HEK293 (cell line): ENCODE measurements around the gene LSM2.

Experiments used
- BCL11A ChIP-seq: fragments of 450-650 bp; formaldehyde crosslinking; IDR thresholded peaks from 2 replicates; pipeline ENCODE4 v1.5.1; 2016; ENCODE audit warnings: low read depth, missing biosample characterization, missing genetic modification characterization
- KLF10 ChIP-seq: fragments of 450-650 bp; IDR thresholded peaks from 2 replicates; pipeline ENCODE4 v1.5.1; 2018; ENCODE audit warnings: missing biosample characterization, mild to moderate bottlenecking, missing genetic modification characterization
- KLF8 ChIP-seq: fragments of 450-650 bp; formaldehyde crosslinking; IDR thresholded peaks from 2 replicates; pipeline ENCODE4 v1.5.1; 2016; ENCODE audit warnings: missing biosample characterization, missing genetic modification characterization
- SETDB1 ChIP-seq: IDR thresholded peaks from one replicate; pipeline ENCODE4 v1.6.1; 2017; ENCODE audit warnings: mild to moderate bottlenecking, low read length, moderate library complexity, mixed read lengths; ENCODE audit not compliant: insufficient read length
- TRIM28 ChIP-seq: IDR thresholded peaks from 2 replicates; pipeline ENCODE4 v1.6.1; 2011; ENCODE audit warnings: low read length, control low read depth, borderline replicate concordance
- ZBTB17 ChIP-seq: fragments of 450-650 bp; formaldehyde crosslinking; IDR thresholded peaks from 2 replicates; pipeline ENCODE4 v1.5.1; 2016; ENCODE audit warnings: missing biosample characterization, missing genetic modification characterization
- ZBTB8A ChIP-seq: fragments of 450-650 bp; formaldehyde crosslinking; IDR thresholded peaks from 2 replicates; pipeline ENCODE4 v1.5.1; 2016; ENCODE audit warnings: missing biosample characterization, missing genetic modification characterization
- ZNF114 ChIP-seq: fragments of 450-650 bp; formaldehyde crosslinking; IDR thresholded peaks from 2 replicates; pipeline ENCODE4 v1.5.0; 2017; ENCODE audit warnings: missing biosample characterization, missing genetic modification characterization
- ZNF16 ChIP-seq: fragments of 450-650 bp; formaldehyde crosslinking; IDR thresholded peaks from 2 replicates; pipeline ENCODE4 v1.5.1; 2016; ENCODE audit warnings: low read depth, missing biosample characterization, missing genetic modification characterization
- ZNF19 ChIP-seq: fragments of 450-650 bp; formaldehyde crosslinking; IDR thresholded peaks from 2 replicates; pipeline ENCODE4; 2016; ENCODE audit warnings: missing biosample characterization, missing genetic modification characterization, low read depth
- ZNF239 ChIP-seq: fragments of 450-650 bp; formaldehyde crosslinking; IDR thresholded peaks from 2 replicates; pipeline ENCODE4 v1.5.1; 2016; ENCODE audit warnings: missing biosample characterization, missing genetic modification characterization
- ZNF266 ChIP-seq: fragments of 450-650 bp; formaldehyde crosslinking; IDR thresholded peaks from 2 replicates; pipeline ENCODE4 v1.5.1; 2016; ENCODE audit warnings: missing biosample characterization, missing genetic modification characterization, low read depth
- ZNF311 ChIP-seq: fragments of 450-650 bp; formaldehyde crosslinking; IDR thresholded peaks from 2 replicates; pipeline ENCODE4 v1.5.1; 2017; ENCODE audit warnings: missing biosample characterization, missing genetic modification characterization, borderline replicate concordance
- ZNF354C ChIP-seq: fragments of 450-650 bp; formaldehyde crosslinking; IDR thresholded peaks from 2 replicates; pipeline ENCODE4 v1.5.1; 2016; ENCODE audit warnings: missing biosample characterization, missing genetic modification characterization, low read depth, borderline replicate concordance
- ZNF394 ChIP-seq: fragments of 450-650 bp; formaldehyde crosslinking; IDR thresholded peaks from 2 replicates; pipeline ENCODE4 v1.5.1; 2016; ENCODE audit warnings: missing biosample characterization, missing genetic modification characterization, mild to moderate bottlenecking, moderate library complexity, borderline replicate concordance
- ZNF473 ChIP-seq: fragments of 450-650 bp; formaldehyde crosslinking; IDR thresholded peaks from 2 replicates; pipeline ENCODE4 v1.5.1; 2017; ENCODE audit warnings: missing biosample characterization, missing genetic modification characterization
- ZNF514 ChIP-seq: fragments of 450-650 bp; formaldehyde crosslinking; IDR thresholded peaks from 2 replicates; pipeline ENCODE4 v1.5.1; 2016; ENCODE audit warnings: missing biosample characterization, missing genetic modification characterization
- ZNF530 ChIP-seq: fragments of 450-650 bp; formaldehyde crosslinking; IDR thresholded peaks from 2 replicates; pipeline ENCODE4 v1.5.1; 2016; ENCODE audit warnings: low read depth, missing biosample characterization, missing genetic modification characterization
- ZNF670 ChIP-seq: fragments of 450-650 bp; formaldehyde crosslinking; IDR thresholded peaks from 2 replicates; pipeline ENCODE4 v1.5.1; 2016; ENCODE audit warnings: missing biosample characterization, missing genetic modification characterization, low read depth
- ZNF707 ChIP-seq: fragments of 450-650 bp; formaldehyde crosslinking; IDR thresholded peaks from 2 replicates; pipeline ENCODE4 v1.5.1; 2016; ENCODE audit warnings: missing biosample characterization, missing genetic modification characterization
- ZSCAN30 ChIP-seq: fragments of 450-650 bp; IDR thresholded peaks from 2 replicates; pipeline ENCODE4 v1.5.1; 2018; ENCODE audit warnings: missing biosample characterization, mild to moderate bottlenecking, missing genetic modification characterization, moderate library complexity
- TF ChIP-seq, protein P1 (sequence below): fragments of 450-650 bp; formaldehyde crosslinking; optimal IDR thresholded peaks from 2 replicates; pipeline ENCODE3; 2016; ENCODE audit warnings: missing biosample characterization, mild to moderate bottlenecking, missing genetic modification characterization
- TF ChIP-seq, protein P2 (sequence below): fragments of 450-650 bp; formaldehyde crosslinking; IDR thresholded peaks from 2 replicates; pipeline ENCODE4 v1.5.1; 2016; ENCODE audit warnings: missing biosample characterization, missing genetic modification characterization
- TF ChIP-seq, protein P3 (sequence below): fragments of 450-650 bp; formaldehyde crosslinking; IDR thresholded peaks from 2 replicates; pipeline ENCODE4 v1.5.1; 2016; ENCODE audit warnings: missing biosample characterization, missing genetic modification characterization, borderline replicate concordance
- TF ChIP-seq, protein P4 (sequence below): fragments of 450-650 bp; formaldehyde crosslinking; IDR thresholded peaks from 2 replicates; pipeline ENCODE4 v1.5.1; 2016; ENCODE audit warnings: missing biosample characterization, missing genetic modification characterization
- TF ChIP-seq, protein P5 (sequence below): fragments of 450-650 bp; formaldehyde crosslinking; IDR thresholded peaks from 2 replicates; pipeline ENCODE4; 2016; ENCODE audit warnings: missing biosample characterization, missing genetic modification characterization
- TF ChIP-seq, protein P6 (sequence below): fragments of 450-650 bp; formaldehyde crosslinking; IDR thresholded peaks from 2 replicates; pipeline ENCODE4 v1.5.1; 2016; ENCODE audit warnings: missing biosample characterization, missing genetic modification characterization

Gene LSM2

DNA sequence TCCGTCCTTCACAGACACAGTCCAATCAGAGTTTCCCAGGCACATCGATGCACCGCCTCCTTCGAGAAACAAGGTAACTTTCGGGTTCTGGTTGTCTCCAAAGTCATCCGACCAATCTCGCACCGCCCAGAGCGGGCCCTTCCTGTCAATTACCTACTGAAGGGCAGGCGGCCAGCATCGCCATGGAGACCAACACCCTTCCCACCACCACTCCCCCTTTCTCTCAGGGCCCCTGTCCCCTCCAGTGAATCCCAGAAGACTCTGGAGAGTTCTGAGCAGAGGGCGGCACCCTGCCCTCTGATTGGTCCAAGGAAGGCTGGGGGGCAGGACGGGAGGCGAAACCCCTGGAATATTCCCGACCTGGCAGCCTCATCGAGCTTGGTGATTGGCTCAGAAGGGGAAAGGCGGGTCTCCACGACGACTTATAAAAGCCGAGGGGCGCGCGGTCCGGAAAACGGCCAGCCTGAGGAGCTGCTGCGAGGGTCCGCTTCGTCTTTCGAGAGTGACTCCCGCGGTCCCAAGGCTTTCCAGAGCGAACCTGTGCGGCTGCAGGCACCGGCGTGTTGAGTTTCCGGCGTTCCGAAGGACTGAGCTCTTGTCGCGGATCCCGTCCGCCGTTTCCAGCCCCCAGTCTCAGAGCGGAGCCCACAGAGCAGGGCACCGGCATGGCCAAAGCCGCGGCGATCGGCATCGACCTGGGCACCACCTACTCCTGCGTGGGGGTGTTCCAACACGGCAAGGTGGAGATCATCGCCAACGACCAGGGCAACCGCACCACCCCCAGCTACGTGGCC is 20.7 kb upstream of the LSM2 start, which contains the start of gene HSPA1B (continued):
- no peak for TF ChIP-seq ZNF16
- no peak for TF ChIP-seq TRIM28
- TF ChIP-seq ZNF354C (tag by site-specific recombination) = no peak
- no peak for TF ChIP-seq ZNF114 (tag by site-specific recombination)
- no peak for TF ChIP-seq ZNF707
- peak; percentile 52; the same call in 1 of the 2 replicates for TF ChIP-seq KLF8 (tag by site-specific recombination)
- TF ChIP-seq ZNF530 (tag by site-specific recombination) = no peak
- TF ChIP-seq, protein P1, sequence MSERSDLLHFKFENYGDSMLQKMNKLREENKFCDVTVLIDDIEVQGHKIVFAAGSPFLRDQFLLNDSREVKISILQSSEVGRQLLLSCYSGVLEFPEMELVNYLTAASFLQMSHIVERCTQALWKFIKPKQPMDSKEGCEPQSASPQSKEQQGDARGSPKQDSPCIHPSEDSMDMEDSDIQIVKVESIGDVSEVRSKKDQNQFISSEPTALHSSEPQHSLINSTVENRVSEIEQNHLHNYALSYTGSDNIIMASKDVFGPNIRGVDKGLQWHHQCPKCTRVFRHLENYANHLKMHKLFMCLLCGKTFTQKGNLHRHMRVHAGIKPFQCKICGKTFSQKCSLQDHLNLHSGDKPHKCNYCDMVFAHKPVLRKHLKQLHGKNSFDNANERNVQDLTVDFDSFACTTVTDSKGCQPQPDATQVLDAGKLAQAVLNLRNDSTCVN (tag by site-specific recombination) = peak; percentile 61
- TF ChIP-seq, protein P2, sequence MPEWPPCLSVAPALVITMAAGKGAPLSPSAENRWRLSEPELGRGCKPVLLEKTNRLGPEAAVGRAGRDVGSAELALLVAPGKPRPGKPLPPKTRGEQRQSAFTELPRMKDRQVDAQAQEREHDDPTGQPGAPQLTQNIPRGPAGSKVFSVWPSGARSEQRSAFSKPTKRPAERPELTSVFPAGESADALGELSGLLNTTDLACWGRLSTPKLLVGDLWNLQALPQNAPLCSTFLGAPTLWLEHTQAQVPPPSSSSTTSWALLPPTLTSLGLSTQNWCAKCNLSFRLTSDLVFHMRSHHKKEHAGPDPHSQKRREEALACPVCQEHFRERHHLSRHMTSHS (tag by site-specific recombination) = no peak
- TF ChIP-seq ZNF266 (tag by site-specific recombination) = 0 out of 2 replicates have a peak, but pooled peaks have one; percentile 10
- TF ChIP-seq, protein P3, sequence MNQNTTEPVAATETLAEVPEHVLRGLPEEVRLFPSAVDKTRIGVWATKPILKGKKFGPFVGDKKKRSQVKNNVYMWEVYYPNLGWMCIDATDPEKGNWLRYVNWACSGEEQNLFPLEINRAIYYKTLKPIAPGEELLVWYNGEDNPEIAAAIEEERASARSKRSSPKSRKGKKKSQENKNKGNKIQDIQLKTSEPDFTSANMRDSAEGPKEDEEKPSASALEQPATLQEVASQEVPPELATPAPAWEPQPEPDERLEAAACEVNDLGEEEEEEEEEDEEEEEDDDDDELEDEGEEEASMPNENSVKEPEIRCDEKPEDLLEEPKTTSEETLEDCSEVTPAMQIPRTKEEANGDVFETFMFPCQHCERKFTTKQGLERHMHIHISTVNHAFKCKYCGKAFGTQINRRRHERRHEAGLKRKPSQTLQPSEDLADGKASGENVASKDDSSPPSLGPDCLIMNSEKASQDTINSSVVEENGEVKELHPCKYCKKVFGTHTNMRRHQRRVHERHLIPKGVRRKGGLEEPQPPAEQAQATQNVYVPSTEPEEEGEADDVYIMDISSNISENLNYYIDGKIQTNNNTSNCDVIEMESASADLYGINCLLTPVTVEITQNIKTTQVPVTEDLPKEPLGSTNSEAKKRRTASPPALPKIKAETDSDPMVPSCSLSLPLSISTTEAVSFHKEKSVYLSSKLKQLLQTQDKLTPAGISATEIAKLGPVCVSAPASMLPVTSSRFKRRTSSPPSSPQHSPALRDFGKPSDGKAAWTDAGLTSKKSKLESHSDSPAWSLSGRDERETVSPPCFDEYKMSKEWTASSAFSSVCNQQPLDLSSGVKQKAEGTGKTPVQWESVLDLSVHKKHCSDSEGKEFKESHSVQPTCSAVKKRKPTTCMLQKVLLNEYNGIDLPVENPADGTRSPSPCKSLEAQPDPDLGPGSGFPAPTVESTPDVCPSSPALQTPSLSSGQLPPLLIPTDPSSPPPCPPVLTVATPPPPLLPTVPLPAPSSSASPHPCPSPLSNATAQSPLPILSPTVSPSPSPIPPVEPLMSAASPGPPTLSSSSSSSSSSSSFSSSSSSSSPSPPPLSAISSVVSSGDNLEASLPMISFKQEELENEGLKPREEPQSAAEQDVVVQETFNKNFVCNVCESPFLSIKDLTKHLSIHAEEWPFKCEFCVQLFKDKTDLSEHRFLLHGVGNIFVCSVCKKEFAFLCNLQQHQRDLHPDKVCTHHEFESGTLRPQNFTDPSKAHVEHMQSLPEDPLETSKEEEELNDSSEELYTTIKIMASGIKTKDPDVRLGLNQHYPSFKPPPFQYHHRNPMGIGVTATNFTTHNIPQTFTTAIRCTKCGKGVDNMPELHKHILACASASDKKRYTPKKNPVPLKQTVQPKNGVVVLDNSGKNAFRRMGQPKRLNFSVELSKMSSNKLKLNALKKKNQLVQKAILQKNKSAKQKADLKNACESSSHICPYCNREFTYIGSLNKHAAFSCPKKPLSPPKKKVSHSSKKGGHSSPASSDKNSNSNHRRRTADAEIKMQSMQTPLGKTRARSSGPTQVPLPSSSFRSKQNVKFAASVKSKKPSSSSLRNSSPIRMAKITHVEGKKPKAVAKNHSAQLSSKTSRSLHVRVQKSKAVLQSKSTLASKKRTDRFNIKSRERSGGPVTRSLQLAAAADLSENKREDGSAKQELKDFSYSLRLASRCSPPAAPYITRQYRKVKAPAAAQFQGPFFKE (tag by site-specific recombination) = peak; percentile 71; the same call in 1 of the 2 replicates
- no peak for TF ChIP-seq ZNF19
- TF ChIP-seq, protein P4, sequence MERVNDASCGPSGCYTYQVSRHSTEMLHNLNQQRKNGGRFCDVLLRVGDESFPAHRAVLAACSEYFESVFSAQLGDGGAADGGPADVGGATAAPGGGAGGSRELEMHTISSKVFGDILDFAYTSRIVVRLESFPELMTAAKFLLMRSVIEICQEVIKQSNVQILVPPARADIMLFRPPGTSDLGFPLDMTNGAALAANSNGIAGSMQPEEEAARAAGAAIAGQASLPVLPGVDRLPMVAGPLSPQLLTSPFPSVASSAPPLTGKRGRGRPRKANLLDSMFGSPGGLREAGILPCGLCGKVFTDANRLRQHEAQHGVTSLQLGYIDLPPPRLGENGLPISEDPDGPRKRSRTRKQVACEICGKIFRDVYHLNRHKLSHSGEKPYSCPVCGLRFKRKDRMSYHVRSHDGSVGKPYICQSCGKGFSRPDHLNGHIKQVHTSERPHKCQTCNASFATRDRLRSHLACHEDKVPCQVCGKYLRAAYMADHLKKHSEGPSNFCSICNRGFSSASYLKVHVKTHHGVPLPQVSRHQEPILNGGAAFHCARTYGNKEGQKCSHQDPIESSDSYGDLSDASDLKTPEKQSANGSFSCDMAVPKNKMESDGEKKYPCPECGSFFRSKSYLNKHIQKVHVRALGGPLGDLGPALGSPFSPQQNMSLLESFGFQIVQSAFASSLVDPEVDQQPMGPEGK (tag by site-specific recombination) = peak; percentile 92
- TF ChIP-seq, protein P5, sequence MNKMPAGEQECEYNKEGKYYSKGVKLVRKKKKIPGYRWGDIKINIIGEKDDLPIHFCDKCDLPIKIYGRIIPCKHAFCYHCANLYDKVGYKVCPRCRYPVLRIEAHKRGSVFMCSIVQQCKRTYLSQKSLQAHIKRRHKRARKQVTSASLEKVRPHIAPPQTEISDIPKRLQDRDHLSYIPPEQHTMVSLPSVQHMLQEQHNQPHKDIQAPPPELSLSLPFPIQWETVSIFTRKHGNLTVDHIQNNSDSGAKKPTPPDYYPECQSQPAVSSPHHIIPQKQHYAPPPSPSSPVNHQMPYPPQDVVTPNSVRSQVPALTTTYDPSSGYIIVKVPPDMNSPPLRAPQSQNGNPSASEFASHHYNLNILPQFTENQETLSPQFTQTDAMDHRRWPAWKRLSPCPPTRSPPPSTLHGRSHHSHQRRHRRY (tag by site-specific recombination) = no peak
- TF ChIP-seq ZBTB17 (tag by site-specific recombination) = peak; percentile 93
- TF ChIP-seq SETDB1 = no peak
- TF ChIP-seq, protein P6, sequence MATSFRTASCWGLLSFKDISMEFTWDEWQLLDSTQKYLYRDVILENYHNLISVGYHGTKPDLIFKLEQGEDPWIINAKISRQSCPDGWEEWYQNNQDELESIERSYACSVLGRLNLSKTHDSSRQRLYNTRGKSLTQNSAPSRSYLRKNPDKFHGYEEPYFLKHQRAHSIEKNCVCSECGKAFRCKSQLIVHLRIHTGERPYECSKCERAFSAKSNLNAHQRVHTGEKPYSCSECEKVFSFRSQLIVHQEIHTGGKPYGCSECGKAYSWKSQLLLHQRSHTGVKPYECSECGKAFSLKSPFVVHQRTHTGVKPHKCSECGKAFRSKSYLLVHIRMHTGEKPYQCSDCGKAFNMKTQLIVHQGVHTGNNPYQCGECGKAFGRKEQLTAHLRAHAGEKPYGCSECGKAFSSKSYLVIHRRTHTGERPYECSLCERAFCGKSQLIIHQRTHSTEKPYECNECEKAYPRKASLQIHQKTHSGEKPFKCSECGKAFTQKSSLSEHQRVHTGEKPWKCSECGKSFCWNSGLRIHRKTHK = no peak
- TF ChIP-seq ZNF394 (tag by site-specific recombination) = peak; percentile 80; the same call in 1 of the 2 replicates
- TF ChIP-seq ZSCAN30 (tag by site-specific recombination) = peak; percentile 93
- no peak for TF ChIP-seq ZNF473 (tag by site-specific recombination)
- peak; percentile 85 for TF ChIP-seq BCL11A (tag by site-specific recombination)
- no peak for TF ChIP-seq ZNF670 (tag by site-specific recombination)
- TF ChIP-seq ZNF514 = no peak
- TF ChIP-seq ZNF311 (tag by site-specific recombination) = no peak
- peak; percentile 68 for TF ChIP-seq ZBTB8A (tag by site-specific recombination)
- TF ChIP-seq ZNF239 (tag by site-specific recombination) = peak; percentile 52; the same call in 1 of the 2 replicates
- peak; percentile 92 for TF ChIP-seq KLF10 (tag by site-specific recombination)
